Large intestine (tissue), 3 donors: ENCODE data around the gene WLS. TPM values are rescaled to one million over a fixed set of nuclear protein-coding genes. Genes with fewer than 3 reads are reported as not detected.

Experiments used
- DNase-seq, 2 donors: peaks; one replicate each; pipeline versions ENCODE4 v3.0.0 to v3.0.0-alpha.2; 2013
- H3K27ac ChIP-seq: one replicate; pipeline ENCODE4 v1.5.1; 2013; ENCODE audit warnings: low read length
- H3K27me3 ChIP-seq: 2 replicates; pipeline ENCODE4 v1.6.1; 2013; ENCODE audit warnings: low read length; ENCODE audit not compliant: control insufficient read depth, insufficient read depth
- H3K36me3 ChIP-seq: 2 replicates; pipeline ENCODE4 v1.6.1; 2013; ENCODE audit warnings: low read length; ENCODE audit not compliant: control insufficient read depth, insufficient read depth
- H3K4me1 ChIP-seq: one replicate; pipeline ENCODE4 v1.6.1; 2013; ENCODE audit warnings: low read length; ENCODE audit not compliant: control insufficient read depth, insufficient read depth
- H3K4me3 ChIP-seq: one replicate; pipeline ENCODE4 v1.5.1; 2013; ENCODE audit warnings: low read length
- H3K9me3 ChIP-seq: one replicate; pipeline ENCODE4 v1.6.1; 2013; ENCODE audit warnings: mild to moderate bottlenecking, low read depth, low read length, moderate library complexity; ENCODE audit not compliant: control insufficient read depth
- WGBS: methylation state at CpG from one replicate; pipeline ENCODE4 v1.1.5; 2013; ENCODE audit warnings: low lambda C conversion rate; ENCODE audit not compliant: insufficient coverage; 5-methylcytosine and 5-hydroxymethylcytosine counted together
- polyA plus RNA-seq: library from polyadenylated mRNA; unstranded; fragments of 120-200 nt; gene quantifications from one replicate; pipeline ENCODE4 v1.2.1, GENCODE V29; 2013

WLS gene
- polyA plus RNA-seq, 1 donor: 63.3 TPM

DNA sequence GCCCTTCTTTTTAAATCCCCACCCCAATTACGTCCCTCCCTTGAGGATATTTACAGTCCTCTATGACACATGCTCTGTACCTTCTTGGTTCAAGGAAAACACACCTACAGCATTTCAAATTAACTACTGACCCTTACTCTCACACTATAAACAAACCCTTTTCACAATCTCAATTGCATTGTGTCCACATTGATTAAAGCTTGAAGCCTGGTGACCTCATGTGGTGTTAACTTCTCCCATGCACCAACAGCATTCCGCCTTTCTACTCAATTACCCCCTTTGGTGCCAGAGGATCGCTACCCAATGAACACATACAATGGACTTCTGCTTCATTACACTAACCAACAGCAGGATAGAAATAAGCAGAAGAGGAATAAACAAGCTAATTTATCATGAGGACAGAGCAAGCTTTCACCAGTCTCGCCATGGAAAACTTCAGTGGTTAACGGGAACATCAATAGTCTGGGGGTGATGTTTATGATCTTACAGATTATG is 15.2 kb downstream of the WLS start:
- peaks cover 2% of the 10 kb centered on the region for H3K36me3 ChIP-seq
- peak in 1 of 2 donors; percentile 23 for DNase-seq
- 50% methylated on average over 1 of the region's 5 CpGs for WGBS
- no peaks in the 10 kb centered on the region for H3K4me1 ChIP-seq
- no peaks in the 10 kb centered on the region for H3K27me3 ChIP-seq
- H3K9me3 ChIP-seq: no peaks in the 10 kb centered on the region
- H3K4me3 ChIP-seq: no peak overlapping the region
- no peak overlapping the region for H3K27ac ChIP-seq

DNA sequence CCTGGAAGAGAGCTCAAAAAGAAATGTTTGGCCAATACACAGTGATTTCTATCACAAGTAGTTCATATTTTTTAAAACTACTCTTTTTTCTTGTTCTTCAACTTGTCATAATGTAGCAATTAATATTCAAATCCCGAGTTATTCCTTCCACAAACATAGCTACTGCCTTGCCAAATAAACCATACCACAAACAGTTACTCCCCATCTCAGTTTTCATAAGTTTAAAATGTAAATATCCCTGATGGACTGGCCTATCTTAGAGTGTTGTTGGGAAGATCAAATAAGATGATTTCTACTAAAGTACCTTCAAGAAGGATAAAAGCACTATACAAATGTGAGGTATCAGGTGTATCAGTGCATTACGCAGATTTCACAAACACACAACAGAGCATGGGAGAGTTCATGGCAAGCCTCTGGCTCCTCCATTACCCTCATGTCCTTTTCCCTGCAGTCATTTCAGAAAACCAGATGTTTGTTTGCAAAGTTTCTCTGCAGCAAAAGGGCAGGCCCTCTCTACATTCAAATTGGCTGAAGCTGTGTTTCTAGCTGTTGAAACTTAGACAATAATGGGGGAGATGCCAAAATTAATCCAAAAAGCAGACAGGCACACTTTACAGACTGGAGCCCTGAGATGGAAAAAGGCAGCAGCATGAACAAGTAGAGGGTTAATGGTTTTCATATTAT is 16.1 kb downstream of the WLS start:
- H3K27ac ChIP-seq: no peak overlapping the region

DNA sequence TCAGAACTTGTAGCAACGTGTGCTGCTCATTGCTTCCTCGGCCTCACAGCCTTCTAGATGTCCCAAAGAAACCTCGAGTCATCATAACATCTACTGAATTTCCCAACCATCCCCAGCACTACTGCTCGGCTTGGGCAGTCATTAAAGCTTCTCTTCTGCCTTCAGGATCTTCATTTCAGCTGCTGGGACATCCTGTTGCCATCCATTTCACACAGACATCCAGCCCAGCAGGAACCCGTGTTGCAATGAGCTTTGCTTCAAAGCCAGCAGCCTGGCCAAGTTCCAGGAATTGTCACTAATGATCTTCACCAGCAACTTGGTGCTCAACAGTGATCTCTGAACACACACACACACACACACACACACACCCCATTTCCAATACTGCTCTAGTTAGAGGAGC is 18.5 kb downstream of the WLS start:
- Histone ChIP-seq H3K9me3 (no peaks in the 10 kb centered on the region), H3K4me1 (no peaks in the 10 kb centered on the region), H3K36me3 (peaks cover 2% of the 10 kb centered on the region), H3K27ac (no peak overlapping the region), H3K4me3 (no peak overlapping the region), H3K27me3 (no peaks in the 10 kb centered on the region)
- no CpG with 5 or more reads among the region's 5 CpGs for WGBS
- DNase-seq: peak; percentile 19 to 50

More for the DNA sequence above, 16.1 kb downstream of the WLS start:
- Histone ChIP-seq H3K4me3 (no peak overlapping the region), H3K9me3 (no peaks in the 10 kb centered on the region), H3K4me1 (no peaks in the 10 kb centered on the region), H3K27me3 (no peaks in the 10 kb centered on the region), H3K36me3 (peaks cover 2% of the 10 kb centered on the region)
- WGBS: no CpG with 5 or more reads among the region's 2 CpGs
- DNase-seq: no peak

DNA sequence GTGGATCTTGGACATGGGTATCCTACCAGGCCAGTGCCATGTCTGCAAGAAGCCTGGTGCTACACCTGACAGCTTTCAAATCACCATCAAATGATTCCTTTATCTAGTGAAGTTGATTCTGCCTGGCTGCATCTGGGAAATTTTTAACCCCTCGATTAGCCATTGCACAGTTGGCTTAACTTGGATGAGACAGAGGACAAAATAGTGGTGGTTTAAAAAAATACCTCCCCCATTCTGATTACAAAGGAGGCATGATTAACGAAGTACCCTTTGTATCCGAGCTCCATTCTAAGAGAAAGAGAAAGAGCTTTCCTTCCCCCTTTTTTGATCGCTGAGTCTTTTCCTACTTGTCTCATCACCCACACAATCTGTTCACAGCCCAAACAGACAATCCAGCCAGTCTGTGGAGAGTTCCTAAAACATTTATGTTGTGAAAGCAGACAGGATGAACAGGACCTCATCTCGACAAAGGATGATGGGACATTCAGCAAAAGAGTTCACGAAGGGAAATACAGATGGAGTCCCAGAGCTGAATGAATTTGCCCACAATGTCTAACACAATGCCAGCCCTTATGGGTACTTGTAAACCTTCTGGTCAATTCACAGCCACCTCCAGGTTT is 20.5 kb downstream of the WLS start:
- WGBS: no CpG with 5 or more reads among the region's 6 CpGs
- H3K4me3 ChIP-seq: no peak overlapping the region
- H3K4me1 ChIP-seq: no peaks in the 10 kb centered on the region
- DNase-seq: no peak
- H3K36me3 ChIP-seq: no peaks in the 10 kb centered on the region
- H3K27ac ChIP-seq: no peak overlapping the region
- H3K9me3 ChIP-seq: no peaks in the 10 kb centered on the region
- H3K27me3 ChIP-seq: no peaks in the 10 kb centered on the region

DNA sequence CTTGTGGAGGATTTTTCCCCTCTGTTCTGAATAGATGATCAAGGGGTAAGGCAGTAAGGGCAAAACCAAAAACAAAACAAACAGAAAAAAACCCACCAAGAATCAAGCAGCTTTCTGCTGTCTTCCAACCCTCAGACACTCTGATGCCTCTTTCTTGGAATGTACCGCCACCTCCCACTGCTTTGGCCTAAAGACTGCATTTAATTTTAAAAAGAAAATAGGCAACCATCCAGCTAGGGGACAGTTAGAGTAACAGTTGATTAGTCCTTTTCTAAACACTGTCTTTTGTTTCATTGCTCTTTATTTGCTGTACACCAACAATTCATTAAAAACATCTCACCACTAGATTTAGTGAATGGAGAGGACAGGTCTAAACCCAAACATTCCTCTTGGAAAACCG is 21.5 kb downstream of the WLS start:
- H3K9me3 ChIP-seq: no peaks in the 10 kb centered on the region
- WGBS: 75% methylated on average over 2 of the region's 2 CpGs
- H3K27ac ChIP-seq: no peak overlapping the region
- no peaks in the 10 kb centered on the region for H3K27me3 ChIP-seq
- H3K4me1 ChIP-seq: no peaks in the 10 kb centered on the region
- DNase-seq: no peak
- H3K4me3 ChIP-seq: no peak overlapping the region
- H3K36me3 ChIP-seq: no peaks in the 10 kb centered on the region

DNA sequence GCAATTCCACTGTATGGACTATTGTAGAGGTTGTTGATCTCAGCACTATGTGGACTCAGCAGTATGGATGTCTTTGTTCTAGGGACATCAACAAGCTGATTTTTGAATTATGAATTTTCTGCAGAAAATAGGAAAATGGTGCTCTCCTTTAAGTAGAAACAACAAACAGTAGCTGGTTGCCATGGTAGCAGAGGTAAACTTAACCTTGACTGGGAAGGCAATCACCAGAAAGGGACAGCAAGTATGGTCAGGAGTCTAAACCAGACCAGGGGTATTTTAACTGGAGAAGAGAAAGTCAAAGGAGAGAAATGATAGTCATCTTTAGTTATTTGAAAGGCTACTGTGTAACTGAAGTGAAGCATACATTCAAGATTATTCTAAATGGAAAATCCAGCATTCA is 22.3 kb downstream of the WLS start:
- Histone ChIP-seq H3K9me3 (no peaks in the 10 kb centered on the region), H3K4me1 (no peaks in the 10 kb centered on the region), H3K27ac (no peak overlapping the region), H3K4me3 (no peak overlapping the region), H3K27me3 (no peaks in the 10 kb centered on the region), H3K36me3 (no peaks in the 10 kb centered on the region)
- no peak for DNase-seq

DNA sequence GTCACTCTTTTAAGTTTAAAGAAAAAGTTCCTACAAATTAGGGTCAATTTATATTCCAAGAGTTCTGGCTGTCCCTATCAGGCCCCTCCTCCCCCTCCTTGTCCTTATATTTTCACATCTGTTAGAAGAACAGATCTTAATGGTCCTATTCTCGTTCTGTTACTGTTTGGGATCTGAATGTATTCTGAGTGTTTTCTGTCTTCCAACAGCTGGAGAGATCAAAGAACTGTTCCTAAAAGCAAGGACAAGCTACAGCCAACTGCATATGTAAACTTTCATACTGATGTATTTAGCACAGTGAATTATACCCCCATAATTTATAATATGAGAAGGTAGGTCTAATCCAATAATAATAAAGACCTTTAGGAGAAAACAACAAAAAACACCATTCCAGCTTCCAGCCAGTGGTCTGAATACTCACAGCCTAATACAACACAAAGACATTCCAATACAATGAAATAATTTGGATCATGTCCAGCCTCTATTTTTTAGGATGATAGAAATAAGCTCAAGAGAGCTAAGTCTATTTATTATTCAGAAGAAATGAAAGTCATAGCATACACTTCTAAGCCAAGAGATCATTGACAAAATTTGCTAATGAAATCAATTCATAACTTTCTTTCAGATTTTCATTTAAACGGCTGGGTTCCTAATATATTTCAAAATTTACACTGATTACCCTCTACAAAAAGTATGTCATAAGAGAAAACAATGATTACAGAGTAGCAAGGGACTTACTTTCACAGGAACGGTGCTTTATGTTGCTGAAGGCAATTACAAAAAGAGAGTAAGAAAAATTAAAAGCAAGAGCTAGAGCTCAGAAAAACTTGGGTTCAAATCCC is 25.3 kb downstream of the WLS start:
- Histone ChIP-seq H3K4me3 (no peak overlapping the region), H3K27me3 (no peaks in the 10 kb centered on the region), H3K27ac (no peak overlapping the region), H3K9me3 (no peaks in the 10 kb centered on the region), H3K36me3 (no peaks in the 10 kb centered on the region), H3K4me1 (no peaks in the 10 kb centered on the region)
- WGBS: 80% methylated on average over 1 of the region's 3 CpGs
- DNase-seq: no peak

DNA sequence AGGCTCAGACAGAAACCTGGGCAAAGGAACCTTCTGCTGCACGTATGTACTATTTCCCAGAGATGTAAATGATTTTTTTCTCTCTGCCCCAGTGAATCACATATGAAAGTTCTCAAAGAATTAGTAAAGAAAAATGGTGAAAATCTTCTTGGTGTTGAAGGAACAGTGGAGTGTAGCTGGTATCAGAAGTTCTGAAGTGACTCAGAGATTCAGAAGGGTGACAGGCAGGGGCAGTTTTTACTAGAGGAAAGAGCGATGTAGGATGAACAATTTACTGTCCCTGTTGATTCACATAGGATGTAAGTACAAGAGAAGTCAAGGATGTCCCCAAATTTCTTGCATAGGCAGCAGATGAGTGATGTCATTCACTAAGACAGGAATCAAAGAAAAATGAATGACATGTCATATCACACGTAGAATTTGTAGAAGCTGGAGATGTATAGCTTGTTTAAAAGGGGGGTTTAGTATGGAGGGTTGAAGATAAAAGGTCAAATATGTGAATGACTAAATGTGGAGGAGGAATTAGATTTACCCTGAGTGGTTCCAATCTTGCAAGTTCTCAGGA is 26.4 kb downstream of the WLS start:
- no peaks in the 10 kb centered on the region for H3K4me1 ChIP-seq
- H3K27ac ChIP-seq: no peak overlapping the region
- H3K27me3 ChIP-seq: no peaks in the 10 kb centered on the region
- DNase-seq: no peak
- no peaks in the 10 kb centered on the region for H3K9me3 ChIP-seq
- no peaks in the 10 kb centered on the region for H3K36me3 ChIP-seq
- no peak overlapping the region for H3K4me3 ChIP-seq
- 92% methylated on average over 2 of the region's 3 CpGs for WGBS

DNA sequence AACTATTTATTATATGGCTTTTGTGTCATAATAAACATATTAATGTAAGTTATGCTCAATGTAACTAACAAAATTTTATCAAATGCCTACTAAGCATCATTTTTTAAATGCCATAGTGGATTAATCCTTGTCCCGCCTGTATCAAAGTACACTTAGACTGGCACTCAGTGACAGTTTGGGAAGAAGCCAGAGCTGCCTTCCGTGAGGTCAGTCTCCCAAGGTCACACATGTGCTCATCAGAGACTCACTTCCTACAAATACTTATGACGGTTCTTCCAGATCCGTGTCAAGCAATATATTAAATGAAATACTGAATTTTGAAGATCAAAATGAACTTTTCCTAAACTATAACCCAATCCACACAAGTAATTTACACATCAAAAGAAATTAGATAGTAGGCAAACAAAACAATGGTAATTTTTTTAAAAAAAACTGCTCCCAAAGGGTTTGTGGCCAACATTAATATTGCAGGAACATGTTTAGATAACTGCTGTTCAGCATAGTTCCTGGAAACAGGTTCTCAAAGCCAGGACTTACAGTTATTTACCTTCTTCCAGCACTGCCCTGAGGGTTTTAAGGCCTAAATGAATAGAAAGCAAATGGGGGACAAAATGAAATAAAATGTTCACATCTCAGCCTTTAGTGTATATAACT is 27.2 kb downstream of the WLS start:
- Histone ChIP-seq H3K36me3 (no peaks in the 10 kb centered on the region), H3K9me3 (no peaks in the 10 kb centered on the region), H3K27ac (no peak overlapping the region), H3K4me1 (no peaks in the 10 kb centered on the region), H3K4me3 (no peak overlapping the region), H3K27me3 (no peaks in the 10 kb centered on the region)
- no peak for DNase-seq
- 100% methylated on average over 1 of the region's 4 CpGs for WGBS

DNA sequence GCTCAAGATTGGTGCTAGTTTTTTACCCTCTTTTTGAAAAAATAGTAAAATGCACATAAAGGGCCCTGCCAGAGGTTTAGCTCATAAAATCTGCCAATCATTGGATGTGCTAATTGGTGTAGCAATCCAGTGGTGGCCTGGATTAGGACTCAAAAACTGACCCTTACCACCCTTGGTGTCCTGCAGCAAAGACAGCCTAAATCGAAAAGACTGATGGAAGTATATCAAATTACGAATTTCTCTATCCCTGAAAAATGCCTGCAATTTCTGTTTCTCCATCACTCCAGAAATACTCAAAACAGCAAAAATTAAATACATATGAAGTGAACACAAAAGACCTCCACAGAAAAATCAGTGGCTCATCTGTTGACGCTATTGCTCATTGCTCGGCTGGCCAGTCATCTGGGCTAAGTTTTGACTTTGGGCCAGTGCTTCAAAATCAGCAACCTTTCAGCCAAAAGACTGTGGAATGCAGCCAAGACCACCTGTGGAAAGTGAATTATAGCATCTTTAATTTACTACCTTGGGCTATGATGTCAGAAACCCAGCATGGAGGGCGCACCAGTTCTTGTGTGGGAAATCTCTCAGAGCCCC is 30.0 kb downstream of the WLS start:
- DNase-seq: no peak
- H3K27me3 ChIP-seq: no peaks in the 10 kb centered on the region
- H3K9me3 ChIP-seq: no peaks in the 10 kb centered on the region
- no peaks in the 10 kb centered on the region for H3K36me3 ChIP-seq
- no peak overlapping the region for H3K4me3 ChIP-seq
- WGBS: no CpG with 5 or more reads among the region's 5 CpGs
- no peak overlapping the region for H3K27ac ChIP-seq
- H3K4me1 ChIP-seq: peaks cover 19% of the 10 kb centered on the region
